ENCODE measurements around the gene FBXW7.

The FBXW7 gene

DNA sequence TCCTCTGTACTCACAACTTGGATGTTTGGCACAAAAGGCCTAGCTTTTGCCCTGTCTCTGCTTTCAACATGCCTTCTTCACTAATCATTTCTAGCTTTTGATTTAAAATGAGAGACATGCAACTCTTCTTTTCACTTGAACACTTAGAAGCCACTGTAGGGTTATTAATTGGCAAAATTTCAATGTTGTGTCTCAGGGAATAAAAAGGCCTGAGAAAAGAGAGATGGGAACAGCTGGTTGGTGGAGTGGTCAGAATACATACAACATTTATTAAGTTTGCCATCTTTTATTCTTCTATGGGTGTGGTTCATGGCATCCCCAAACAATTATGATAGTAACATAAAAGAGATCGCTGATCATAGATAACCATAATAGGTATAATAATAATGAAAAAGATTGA, 114.3 kb downstream of the FBXW7 start:
- DNase-seq: no peak

DNA sequence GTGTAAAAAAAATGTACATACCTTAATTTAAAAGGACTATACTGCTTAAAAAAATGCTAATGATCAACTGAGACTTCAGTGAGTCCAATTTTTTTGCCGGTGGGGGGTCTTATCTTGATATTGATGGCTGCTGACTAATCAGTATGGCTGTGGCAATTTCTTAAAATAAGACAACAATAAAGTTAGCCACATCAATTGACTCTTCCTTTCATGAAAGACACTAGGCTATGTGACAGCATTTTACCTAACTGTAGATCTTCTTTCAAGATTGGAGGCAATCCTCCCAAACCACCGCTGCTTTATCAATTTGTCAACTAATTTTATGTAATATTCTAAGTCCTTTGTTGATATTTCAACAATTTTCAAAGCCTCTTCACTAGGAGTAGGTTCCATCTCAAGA, 116.1 kb downstream of the FBXW7 start:
- DNase-seq: no peak

DNA sequence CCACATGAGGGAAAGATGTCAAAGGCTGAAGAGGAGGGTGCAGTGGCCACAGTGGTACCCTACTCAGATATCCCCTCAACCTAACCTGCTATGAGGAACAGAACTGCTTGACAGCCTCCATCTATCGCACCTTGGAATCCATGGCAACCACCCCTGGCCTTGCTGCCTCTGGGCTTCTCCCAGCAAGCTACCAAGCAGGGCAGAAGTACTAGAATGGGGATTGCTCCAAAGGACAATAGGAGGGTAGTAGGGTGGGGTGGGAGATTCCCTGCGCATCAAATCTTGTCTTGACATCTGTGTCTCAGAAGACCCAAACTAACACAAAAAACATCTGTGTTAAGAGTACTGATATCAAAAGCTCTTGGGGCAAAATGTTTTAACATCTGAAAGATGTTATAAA, 118.2 kb downstream of the FBXW7 start:
- no peak for DNase-seq

DNA sequence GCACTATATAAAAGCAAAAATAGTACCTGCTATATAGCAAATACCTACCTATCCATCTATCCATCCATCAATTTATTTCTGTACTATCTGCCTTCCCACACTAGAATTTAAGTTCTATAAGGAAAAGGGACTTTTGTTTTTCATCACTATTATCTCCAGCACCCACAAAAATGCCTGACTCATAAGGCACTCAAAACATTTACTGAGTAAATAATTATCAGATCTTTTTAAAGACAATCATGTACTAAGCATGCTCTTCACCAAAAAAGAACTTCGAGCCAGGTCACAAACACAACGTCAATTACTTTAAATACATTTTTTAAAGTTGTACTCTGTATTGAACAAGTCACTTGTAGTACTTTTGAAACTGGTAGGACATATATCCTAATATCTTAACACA, 119.9 kb downstream of the FBXW7 start:
- DNase-seq: no peak

DNA sequence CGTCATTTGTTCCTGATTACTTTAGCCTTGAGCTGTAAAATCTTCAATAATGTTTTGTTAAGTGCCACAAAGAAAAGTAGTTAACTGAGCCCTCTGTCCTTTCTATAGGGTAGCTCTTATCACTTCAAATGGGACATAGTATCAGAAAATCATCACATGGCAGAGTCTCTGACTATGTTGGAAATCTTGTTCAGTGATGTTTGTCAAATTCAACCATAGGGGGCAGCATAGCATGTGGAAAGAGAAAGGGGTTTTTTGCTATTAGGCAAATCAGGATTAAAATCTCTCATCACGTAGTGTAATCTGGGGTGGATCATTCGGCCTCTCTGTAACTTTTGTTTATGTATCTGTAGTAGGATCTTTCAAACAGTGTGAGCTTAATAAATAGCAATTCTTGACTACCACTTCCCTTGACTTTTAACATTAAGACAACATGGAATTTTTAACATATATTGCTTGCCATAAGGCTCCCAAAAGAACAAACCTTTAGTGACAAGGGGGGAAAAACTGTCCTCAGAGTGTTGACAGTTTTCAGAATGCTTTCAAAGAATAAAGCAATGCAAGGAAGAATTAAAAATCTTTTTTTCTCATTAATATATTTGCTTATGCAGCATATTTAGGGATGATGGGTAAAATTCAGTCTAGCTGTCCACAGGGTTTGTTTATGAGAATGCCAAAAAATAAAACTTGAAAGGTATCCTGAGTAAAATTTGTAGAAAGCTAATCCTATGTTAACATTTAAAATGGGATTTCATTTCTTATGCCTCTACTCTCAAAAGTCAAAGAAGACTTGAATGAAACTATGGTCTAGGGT, 127.2 kb downstream of the FBXW7 start:
- DNase-seq: peak; percentile 66

DNA sequence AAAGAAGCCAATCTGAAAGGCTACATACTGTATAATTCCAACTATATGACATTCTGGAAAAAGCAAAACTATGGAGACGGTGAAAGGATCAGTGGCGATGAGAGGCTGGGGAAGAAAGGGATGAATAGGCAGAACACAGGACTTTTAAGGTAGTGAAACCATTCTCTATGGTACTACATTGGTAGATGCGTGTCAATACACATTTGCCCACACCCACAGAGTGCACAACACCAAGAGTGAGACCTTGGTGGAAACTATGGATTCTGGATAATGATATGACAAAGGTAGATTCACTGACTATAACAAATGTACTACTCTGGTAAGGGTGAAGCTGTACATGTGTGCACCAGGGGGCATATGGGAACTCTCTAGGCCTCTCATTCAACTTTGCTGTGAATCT, 134.5 kb downstream of the FBXW7 start:
- DNase-seq: no peak

DNA sequence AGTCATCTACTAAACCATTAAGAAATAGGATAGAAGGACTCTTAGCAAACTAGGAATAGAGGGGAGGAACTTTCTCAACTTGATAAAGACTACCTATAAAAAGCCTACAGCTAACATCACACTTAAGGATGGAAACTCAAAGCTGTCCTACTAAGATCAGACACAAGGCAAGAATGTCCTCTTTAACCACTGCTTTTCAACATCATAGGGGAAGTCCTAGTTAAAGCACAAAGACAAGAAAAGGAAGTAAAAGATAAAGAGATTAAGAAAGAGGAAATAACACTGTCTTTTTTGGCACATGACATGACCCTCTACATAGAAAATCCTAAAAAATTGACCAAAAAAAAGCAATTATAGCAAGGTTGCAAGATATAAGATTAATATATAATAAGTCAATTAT, 136.6 kb downstream of the FBXW7 start:
- peak; percentile 74 for DNase-seq

DNA sequence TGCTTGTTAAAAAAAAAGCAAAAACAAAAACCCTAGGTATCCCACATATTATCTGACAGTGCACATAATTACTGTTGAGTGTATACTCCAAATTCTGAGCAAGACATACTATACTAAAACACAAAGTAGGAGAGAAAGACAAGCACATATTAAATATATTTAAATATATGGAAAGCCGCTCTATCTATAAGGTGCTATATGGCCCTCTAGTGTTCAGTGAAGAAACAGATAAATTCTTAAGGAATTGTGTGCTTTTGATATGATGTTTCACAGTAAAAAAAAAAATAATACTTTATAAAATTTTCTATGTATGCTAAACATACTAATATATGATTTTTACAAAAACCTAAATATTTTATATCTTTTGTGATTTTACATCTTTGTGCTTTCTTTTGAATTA, 137.8 kb downstream of the FBXW7 start:
- DNase-seq: peak; percentile 34

DNA sequence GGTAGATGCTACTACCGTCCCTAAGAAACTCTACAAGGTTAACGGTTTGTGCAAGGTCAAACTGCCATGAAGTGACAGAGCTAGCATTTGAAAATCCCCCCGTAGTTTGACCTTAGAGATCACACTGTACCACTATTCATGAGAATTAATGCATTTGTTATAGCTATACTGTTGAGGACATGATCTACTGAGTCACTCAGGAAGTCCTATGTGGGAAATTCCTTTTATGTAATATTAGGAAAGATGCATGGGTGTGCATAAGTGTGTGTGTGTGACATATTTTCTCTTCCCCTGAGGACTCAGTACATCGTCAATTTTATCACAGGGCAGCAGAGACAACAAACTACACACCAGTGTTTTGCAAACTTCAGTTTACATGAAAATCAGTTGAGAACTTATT, 141.1 kb downstream of the FBXW7 start:
- peak; percentile 72 for DNase-seq

DNA sequence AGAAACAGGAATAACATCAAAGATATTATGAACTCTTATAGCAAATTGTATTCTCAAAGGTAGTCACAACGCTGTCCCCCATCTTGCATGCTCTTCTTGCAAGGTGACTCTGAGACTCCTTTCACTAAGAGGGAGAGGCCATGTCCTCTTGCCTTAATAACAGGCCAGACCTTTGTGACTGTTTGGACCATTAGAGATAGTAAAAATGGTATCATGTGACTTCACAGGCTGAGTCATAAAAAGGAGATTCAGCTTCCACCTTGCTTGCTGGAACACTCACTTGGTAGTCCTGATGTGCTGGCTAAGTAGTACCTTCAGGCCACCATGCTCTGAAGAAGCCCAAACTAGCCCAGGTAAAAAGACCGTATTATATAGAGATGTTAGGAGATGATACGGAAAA, 143.8 kb downstream of the FBXW7 start:
- DNase-seq: no peak

DNA sequence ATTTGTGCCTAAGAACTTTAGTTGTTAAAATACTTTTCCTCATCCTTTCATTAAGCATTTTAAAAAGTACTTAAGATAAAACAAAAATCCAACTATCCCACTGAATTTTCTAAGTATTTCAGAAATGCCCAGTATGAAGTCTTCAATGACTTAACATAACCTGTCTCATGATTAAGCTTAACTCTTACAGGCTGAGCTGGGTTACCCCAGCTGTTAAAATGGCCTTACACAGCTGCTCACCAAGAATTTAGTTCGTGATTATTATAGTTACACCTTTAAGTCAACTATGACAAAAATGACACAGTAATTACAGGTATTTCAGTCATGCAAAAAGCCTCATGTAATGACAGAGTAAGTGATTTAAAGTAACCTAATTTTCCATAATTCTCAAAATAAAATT, 145.7 kb downstream of the FBXW7 start:
- DNase-seq: no peak

DNA sequence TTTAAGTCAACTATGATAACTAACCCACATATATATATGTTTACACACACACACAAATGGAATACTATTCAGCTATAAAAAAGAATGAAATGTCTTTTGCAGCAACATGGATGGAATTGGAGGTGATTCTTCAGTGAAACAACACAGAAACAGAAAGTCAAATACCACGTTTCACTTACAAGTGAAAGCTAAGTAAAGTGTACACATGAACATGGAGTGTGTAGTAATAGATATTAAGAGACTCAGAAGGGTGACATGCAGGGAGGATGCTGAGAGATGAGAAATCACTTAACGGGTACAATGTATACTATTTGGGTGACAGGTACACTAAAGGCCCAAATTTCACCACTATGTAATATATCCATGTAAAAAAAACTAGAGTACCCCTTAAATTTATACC, 146.5 kb downstream of the FBXW7 start:
- peak; percentile 27 for DNase-seq

DNA sequence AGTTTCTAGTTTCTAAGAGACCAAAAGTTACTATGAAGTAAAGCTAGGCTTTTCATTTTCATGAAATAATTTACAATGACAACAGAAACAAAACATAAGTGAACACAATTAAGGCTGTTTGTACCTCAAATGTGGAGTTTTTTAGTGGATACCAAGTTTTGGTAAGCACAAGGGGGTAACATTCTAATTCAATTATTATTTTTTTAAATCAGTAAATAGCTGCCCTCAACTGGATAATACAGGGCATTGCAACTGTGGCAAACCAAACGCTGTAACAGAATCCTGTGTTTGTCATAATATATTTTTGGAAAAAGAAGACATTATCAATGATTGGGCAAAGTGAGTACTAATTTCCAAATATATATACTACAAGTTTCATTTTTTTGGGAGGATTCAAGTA, 150.3 kb downstream of the FBXW7 start:
- DNase-seq: no peak

DNA sequence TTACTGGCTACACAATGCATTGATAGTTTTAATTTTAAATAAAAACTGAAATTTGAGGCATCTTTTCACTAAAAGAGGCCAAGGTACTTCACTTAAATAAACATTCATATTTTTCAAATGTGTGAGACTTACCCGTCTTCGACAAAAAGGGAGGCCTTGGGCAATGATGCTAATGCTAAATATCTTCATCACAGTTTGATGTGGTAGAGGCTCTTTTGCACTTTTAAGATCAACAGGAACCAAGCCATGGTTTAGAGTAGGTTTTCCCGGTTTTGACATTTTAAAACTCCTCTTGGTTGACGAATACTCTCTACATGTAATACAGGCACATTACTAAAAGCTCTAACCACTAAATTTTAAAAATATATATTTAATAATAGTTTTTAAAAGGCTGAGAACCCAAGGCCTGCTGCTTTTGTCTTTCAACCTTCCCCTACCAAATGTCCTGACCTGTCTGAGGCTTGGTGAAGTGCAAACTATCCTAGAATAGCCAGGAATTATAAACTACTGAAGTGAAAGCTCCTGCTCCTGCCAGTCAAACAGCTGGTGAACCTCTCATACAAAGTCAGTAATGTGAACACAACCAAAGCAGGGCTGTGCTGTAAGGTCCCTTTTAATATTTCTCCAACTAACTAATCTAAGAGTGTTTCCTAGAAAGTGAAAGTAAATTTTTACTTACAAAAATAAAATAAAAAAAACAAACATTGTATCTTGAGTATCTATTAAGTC, 153.7 kb downstream of the FBXW7 start:
- DNase-seq: no peak

DNA sequence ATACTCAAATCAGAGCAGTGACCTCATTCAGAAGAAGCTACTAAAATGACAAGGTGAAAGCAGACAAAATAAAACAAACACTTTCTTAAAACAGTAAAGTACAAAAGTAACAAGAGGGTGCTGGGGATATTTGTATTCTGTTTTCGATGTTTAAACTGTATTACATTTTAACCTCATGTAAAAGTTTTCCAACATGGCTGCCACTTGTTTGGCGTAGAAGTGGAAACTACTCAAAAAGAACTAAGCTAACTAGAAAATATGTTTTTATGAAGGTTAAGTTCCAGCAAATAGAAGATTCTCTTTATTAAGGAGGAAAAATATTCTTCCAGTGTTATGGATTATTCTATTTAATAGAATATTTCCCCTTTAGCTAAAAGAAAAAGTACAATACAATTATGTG, 155.0 kb downstream of the FBXW7 start:
- DNase-seq: no peak

DNA sequence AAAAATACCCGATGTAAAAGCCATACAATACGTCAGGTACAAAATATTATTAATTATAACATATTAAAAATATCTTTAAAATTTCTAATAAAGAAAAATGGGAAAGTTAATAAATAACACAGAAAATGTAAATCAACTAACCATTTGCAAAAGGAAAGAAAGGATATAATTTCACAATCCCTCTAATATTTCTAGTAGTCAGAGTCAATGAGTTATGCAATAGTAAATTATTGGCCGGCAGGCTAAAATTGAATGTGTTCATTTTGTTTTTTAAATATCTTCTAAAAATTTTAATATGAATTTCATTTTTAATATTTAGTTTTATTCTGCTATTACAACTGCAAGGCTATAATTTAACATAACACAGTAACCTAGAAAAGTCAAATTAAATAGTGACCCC, 155.7 kb downstream of the FBXW7 start:
- DNase-seq: peak; percentile 8

DNA sequence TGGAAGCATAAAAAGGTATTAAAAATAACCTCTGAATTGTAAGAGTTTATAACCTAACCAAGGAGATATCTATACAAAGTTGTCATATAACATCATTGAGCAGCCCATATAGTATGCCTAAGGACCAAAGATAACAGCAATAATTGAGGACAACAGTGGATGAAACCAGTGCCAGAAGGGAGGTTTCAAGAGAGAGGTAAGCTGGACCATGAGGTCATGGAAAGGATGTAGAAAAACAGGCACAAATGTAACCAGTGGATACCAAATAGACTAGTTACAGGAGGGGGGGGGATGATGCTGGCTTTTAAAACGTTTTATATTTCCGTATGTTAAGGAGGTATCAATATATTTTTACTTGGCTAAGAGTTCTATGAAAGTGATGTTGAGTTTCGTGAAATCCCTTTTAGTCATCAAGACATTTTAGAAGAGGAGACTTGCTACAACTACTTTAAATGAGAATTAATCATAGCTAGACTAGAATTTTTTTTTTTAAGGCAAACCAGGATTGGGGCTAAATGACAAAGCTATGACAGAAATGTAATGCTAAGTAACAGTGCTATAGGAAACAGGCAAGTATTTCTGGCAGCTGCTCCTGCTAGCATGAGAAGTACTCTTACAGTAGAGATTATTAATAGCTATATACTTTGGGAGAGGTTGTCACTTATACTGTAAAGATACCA, 161.1 kb downstream of the FBXW7 start:
- DNase-seq: no peak

DNA sequence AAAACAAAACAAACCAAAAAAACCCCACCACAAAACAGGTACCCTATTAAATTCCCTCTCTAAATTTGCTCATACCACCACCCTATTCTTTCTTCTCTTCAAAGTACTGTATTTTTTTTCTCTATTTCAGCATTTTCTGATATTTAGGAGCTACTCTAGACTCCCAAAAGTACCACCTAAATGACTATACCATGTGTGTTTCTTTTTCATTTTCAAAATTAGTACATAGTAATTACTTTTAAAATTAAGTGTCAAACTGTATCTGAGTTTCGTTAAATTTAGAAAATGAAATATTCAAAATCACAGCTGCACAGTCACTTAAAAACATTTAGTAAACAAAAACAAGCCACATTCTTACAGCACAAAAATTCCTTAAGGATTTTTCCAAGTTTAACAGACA, 161.7 kb downstream of the FBXW7 start:
- DNase-seq: no peak

DNA sequence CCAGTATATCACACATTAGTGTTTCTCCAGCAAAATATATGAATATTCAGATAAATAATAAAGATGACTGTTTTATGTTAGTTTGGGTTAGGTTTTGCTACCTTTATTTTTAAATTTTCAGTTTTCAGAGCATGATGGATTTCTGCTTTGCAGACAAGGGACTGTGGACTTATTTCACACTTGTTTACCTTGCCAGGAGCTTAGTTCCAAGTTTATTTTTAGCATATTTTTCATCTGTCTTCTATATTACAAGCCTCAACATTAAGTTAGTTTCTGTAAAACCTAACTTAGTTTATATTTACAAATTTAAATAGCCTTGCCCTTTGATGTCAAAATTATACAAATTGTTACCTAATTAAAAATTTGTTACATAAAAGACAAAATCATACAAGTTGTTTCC, 163.4 kb downstream of the FBXW7 start:
- DNase-seq: no peak

DNA sequence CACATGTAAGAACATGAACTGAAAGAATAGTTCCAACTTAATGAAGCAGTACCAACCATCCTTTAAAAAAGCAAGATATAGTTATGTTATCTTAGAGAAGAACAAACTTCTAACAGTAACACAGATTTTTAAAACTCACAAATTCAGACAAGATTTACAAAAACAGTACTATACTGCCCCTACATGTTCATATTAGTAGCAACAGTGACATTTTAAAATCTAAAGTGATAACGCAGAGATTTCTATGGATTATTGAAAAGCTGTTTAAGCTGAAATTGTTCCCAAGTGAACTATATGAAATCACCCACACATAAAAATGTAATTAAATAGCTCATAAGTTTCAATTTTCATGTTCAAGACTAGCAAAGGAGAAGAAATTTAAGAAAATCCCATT, 166.0 kb downstream of the FBXW7 start:
- no peak for DNase-seq

DNA sequence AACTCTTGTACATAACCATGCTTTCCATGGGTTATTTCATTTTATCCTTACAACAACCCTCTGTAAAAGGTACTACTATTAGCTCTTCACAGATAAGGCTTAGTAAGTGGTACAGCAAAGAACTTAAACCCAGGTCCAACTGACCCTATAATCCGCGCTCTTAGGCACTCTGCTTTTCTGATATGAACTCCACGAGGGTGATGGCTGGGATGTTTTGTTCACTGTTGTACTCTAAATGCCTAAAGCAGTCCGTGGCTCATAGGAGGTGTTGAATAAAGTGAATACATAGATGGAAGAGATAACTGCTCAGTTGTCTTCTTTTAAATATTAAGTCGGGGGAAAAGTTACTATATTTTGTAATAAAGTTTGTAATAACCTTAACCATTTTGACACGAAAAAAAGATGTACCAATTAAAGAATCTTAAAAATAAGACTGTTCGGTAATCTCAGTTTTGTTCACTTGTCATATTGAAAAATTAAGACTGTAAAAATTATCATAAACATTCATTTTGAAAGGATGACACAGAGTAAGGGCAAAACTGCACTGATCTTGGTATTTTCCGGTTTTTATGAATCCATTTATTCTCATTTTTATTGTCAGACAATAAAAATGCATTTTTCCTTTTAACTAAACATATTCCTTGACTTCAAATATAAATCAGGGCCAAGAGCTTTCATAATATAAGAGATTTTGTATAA, 166.5 kb downstream of the FBXW7 start:
- DNase-seq: no peak

DNA sequence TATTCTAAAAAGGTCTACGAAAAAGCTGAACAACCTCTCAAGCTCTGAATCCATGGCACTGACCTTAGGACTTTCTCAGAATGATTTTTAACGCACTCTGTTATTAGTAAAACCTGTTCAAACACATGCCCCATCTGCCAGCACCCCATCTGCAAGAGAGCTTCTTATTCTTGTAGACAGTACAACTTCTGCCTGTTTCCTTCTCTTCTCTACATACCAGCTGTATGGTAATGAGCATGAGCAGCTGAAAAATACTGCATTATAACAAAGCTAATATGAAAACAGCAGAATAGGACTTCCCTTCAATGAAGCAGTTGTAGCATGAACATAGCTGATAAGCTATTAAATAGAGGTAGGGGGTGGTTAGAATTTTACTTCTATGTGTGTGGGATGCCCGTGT, 167.9 kb downstream of the FBXW7 start:
- no peak for DNase-seq

DNA sequence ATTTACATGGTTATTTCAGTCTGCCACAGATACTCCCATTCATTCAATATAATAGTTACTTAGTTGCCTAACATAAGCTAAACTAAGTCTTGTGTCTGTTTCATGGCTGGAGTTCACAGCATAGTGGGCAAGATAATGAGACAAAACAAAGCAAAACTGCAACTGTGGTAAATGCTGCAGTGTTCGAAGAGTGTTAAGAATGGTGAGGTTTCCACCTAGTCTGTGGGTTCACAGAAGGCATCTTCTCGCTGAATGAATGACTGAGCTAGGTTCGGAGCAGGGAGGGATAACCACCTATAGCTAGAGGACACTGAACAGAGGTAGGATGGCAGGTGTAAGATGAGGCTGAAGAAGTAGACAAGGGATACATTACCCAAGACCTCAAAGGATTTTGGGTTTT, 171.0 kb downstream of the FBXW7 start:
- DNase-seq: no peak

DNA sequence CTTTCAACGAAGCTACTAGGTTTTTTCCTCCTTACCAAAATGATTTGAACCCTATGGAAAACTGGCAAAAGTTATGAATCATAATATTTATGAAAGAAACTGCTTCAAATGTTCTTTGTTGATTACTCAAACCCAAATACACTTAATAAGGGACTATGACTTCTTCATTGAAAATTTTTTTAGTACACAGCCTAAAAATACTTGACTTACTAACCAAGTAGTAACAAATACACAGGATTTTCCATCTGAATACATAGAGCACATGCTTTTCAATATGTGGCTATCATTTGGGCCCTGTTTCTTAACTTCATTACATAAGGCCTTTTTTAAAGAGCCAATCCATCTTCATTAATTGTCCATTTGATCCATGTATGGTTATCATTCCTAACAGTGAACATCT, 171.5 kb downstream of the FBXW7 start:
- DNase-seq: no peak

Data from inflammatory macrophage treated with lipopolysaccharide for 4 hours (primary cell).